Non-pigmented ciliary epithelial cell (primary cell): ENCODE data around the gene NCOA5.

Source experiments
- DNase-seq: peaks from one replicate; pipeline ENCODE4 v3.0.0-alpha.2; 2010; ENCODE audit warnings: low read depth

Gene NCOA5

DNA sequence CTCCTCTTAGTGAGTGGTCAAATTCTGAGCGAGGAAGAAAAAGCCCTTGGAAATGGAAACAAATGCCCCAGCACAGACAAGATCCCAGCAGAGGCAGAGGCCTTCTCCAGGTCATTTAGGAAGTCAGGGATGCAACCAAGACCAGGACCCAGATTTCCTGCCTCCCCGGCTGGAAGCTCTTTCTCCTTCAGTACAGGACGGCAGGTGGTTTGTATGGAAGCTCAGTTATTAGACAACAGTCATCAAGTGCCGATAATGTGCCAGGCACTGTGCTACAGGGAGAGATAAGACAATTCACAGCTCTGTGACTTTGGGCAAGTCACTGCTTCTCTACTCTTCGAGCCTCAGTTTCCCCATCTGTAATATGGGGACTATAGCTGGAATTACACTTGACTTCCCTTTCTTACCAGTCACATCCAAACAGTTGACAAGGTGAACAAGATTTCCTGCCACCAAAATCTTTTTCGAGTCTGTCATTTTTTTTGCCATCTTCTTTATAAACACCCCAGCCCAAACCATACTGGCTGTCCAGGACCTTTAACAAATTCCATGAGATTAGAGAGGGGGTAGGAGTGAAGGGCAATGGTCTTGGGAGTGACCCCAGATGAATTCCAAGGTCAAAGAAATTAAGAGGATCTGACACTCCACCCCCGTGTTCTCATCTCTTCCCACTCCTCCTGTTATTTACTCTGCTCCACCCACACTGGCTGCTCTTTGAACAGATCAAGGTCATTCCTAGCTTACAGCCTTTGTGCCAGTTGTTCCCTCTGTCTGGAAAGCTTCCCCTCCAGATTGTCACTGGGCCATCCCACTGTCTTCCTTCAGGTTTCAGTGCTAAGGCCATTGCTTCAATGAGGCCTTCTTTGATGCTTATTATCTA, 75.0 kb downstream of the NCOA5 start:
- no peak for DNase-seq

GRCh38 chr20:46013829-46014516, 75.8 kb downstream of the NCOA5 start:
- DNase-seq = no peak

- no peak for DNase-seq
These were observed 76.4 kb downstream of the NCOA5 start for GRCh38 chr20:46013322-46013828.

DNA sequence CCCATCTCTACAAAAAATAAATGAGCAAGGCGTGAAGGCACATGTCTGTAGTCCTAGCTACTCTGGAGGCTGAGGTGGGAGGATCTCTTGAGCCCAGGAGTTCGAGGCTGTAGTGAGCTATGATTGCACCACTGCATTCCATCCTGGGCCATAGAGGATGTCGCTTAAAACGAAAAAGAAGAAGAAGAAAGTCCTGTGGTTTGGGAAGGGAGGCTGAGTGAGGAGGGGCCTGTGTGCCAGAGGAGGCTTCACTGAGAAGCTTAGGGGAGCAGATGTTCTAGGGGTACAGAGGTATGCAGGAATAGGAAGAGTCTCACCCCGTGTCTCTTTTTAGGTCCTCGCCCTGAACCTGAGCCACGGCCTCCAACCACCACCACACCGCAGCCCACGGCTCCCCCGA, 76.8 kb downstream of the NCOA5 start:
- no peak for DNase-seq

GRCh38 chr20:46011631-46012482, 77.9 kb downstream of the NCOA5 start:
- DNase-seq = no peak
